Stimulated activated CD4-positive, alpha-beta T cell treated with anti-CD3 and anti-CD28 coated beads, Interleukin-15, amount 100 ng/mL, for 48 hours (primary cell): ENCODE measurements around the gene MYRIP.
A peak's percentile ranks its signal among the peaks of the same experiment; 100 is the strongest.

Experiments used
- DNase-seq, 2 donors: peaks; one replicate each; pipeline ENCODE4 v3.0.0-alpha.2; 2020; ENCODE audit warnings: low read depth in 2 of 2

Gene MYRIP

GRCh38 chr3:40189118-40189517, 379.7 kb downstream of the MYRIP start:
- DNase-seq = no peak

- DNase-seq = no peak
Measured at GRCh38 chr3:40190056-40190455, 380.6 kb downstream of the MYRIP start.

GRCh38 chr3:40191251-40191650, 381.8 kb downstream of the MYRIP start:
- no peak for DNase-seq

GRCh38 chr3:40191850-40192448, 382.5 kb downstream of the MYRIP start:
- DNase-seq = peak; percentile 30 to 38

- no peak for DNase-seq
Measured at GRCh38 chr3:40192628-40193027, 383.2 kb downstream of the MYRIP start.

GRCh38 chr3:40196966-40197365, 387.6 kb downstream of the MYRIP start:
- DNase-seq = no peak

GRCh38 chr3:40200692-40201316, 391.4 kb downstream of the MYRIP start:
- no peak for DNase-seq

GRCh38 chr3:40201770-40202169, 392.4 kb downstream of the MYRIP start:
- no peak for DNase-seq

- DNase-seq = no peak
Measured at GRCh38 chr3:40206522-40206921, 397.1 kb downstream of the MYRIP start.

GRCh38 chr3:40207796-40208195, 398.4 kb downstream of the MYRIP start:
- no peak for DNase-seq

- no peak for DNase-seq
Measured at GRCh38 chr3:40208251-40208650, 398.8 kb downstream of the MYRIP start.

- no peak for DNase-seq
Measured at GRCh38 chr3:40211579-40211978, 402.2 kb downstream of the MYRIP start.

- DNase-seq = no peak
Measured at GRCh38 chr3:40213556-40213955, 404.1 kb downstream of the MYRIP start.

- DNase-seq = no peak
Measured at GRCh38 chr3:40215015-40215414, 405.6 kb downstream of the MYRIP start.

GRCh38 chr3:40216471-40216870, 407.1 kb downstream of the MYRIP start:
- DNase-seq = no peak

- DNase-seq = no peak
Measured at GRCh38 chr3:40223856-40224255, 414.4 kb downstream of the MYRIP start.

GRCh38 chr3:40224796-40225515, 415.5 kb downstream of the MYRIP start:
- no peak for DNase-seq

- DNase-seq = no peak
Measured at GRCh38 chr3:40226636-40227035, 417.2 kb downstream of the MYRIP start.

- no peak for DNase-seq
Measured at GRCh38 chr3:40228792-40229350, 419.5 kb downstream of the MYRIP start.

- DNase-seq = no peak
Measured at GRCh38 chr3:40229386-40229785, 420.0 kb downstream of the MYRIP start.

- no peak for DNase-seq
Measured at GRCh38 chr3:40229963-40230362, 420.6 kb downstream of the MYRIP start.

GRCh38 chr3:40230382-40230781, 421.0 kb downstream of the MYRIP start:
- DNase-seq = no peak

- no peak for DNase-seq
Measured at GRCh38 chr3:40232626-40233025, 423.2 kb downstream of the MYRIP start.
